ENCODE measurements around the gene OVAAL. TPM values are rescaled to one million over a fixed set of nuclear protein-coding genes. Genes with fewer than 3 reads are reported as not detected.

OVAAL gene
- total and polyA plus RNA-seq, 9 of the 15 experiments (the other 6 are each of a cell fraction or from before 2014, with no cell fraction given): 0.04 to 0.18 (median 0.08) TPM; not detected in 4

DNA sequence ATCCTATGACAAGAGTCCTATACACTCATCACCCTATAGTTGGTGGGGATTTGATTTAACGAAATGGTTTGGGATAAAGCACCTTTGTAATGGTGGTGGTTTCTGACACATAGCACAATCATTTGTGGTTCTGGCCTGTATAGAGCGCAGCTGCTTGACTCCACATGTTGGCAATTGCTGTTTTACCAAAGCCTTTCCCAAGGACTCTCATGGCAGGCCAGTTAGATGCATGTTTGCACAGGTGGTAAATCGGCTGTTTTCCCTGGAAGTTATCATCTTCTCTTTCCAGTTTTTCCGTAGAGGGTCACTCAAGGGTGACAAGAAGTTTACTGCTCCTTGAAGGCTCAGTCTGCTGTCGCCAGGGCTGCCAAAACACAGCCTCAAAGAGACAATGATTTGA, 56.0 kb downstream of the OVAAL start:
- FAIRE-seq: no peak
- WGBS (ENCODE audit: insufficient coverage, low coverage, missing lambda C conversion rate): 48% methylated on average over 5 of the region's 5 CpGs
- TF ChIP-seq, protein P1, sequence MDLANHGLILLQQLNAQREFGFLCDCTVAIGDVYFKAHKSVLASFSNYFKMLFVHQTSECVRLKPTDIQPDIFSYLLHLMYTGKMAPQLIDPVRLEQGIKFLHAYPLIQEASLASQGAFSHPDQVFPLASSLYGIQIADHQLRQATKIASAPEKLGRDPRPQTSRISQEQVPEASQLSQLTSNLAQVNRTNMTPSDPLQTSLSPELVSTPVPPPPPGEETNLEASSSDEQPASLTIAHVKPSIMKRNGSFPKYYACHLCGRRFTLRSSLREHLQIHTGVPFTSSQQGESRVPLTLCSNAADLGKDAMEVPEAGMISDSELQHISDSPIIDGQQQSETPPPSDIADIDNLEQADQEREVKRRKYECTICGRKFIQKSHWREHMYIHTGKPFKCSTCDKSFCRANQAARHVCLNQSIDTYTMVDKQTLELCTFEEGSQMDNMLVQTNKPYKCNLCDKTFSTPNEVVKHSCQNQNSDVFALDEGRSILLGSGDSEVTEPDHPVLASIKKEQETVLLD (IDR thresholded peaks at IDR 0.05): no peak
- no peak for TF ChIP-seq FOXA1 (IDR thresholded peaks at IDR 0.05; ENCODE audit: borderline replicate concordance)
- TF ChIP-seq, protein P2, sequence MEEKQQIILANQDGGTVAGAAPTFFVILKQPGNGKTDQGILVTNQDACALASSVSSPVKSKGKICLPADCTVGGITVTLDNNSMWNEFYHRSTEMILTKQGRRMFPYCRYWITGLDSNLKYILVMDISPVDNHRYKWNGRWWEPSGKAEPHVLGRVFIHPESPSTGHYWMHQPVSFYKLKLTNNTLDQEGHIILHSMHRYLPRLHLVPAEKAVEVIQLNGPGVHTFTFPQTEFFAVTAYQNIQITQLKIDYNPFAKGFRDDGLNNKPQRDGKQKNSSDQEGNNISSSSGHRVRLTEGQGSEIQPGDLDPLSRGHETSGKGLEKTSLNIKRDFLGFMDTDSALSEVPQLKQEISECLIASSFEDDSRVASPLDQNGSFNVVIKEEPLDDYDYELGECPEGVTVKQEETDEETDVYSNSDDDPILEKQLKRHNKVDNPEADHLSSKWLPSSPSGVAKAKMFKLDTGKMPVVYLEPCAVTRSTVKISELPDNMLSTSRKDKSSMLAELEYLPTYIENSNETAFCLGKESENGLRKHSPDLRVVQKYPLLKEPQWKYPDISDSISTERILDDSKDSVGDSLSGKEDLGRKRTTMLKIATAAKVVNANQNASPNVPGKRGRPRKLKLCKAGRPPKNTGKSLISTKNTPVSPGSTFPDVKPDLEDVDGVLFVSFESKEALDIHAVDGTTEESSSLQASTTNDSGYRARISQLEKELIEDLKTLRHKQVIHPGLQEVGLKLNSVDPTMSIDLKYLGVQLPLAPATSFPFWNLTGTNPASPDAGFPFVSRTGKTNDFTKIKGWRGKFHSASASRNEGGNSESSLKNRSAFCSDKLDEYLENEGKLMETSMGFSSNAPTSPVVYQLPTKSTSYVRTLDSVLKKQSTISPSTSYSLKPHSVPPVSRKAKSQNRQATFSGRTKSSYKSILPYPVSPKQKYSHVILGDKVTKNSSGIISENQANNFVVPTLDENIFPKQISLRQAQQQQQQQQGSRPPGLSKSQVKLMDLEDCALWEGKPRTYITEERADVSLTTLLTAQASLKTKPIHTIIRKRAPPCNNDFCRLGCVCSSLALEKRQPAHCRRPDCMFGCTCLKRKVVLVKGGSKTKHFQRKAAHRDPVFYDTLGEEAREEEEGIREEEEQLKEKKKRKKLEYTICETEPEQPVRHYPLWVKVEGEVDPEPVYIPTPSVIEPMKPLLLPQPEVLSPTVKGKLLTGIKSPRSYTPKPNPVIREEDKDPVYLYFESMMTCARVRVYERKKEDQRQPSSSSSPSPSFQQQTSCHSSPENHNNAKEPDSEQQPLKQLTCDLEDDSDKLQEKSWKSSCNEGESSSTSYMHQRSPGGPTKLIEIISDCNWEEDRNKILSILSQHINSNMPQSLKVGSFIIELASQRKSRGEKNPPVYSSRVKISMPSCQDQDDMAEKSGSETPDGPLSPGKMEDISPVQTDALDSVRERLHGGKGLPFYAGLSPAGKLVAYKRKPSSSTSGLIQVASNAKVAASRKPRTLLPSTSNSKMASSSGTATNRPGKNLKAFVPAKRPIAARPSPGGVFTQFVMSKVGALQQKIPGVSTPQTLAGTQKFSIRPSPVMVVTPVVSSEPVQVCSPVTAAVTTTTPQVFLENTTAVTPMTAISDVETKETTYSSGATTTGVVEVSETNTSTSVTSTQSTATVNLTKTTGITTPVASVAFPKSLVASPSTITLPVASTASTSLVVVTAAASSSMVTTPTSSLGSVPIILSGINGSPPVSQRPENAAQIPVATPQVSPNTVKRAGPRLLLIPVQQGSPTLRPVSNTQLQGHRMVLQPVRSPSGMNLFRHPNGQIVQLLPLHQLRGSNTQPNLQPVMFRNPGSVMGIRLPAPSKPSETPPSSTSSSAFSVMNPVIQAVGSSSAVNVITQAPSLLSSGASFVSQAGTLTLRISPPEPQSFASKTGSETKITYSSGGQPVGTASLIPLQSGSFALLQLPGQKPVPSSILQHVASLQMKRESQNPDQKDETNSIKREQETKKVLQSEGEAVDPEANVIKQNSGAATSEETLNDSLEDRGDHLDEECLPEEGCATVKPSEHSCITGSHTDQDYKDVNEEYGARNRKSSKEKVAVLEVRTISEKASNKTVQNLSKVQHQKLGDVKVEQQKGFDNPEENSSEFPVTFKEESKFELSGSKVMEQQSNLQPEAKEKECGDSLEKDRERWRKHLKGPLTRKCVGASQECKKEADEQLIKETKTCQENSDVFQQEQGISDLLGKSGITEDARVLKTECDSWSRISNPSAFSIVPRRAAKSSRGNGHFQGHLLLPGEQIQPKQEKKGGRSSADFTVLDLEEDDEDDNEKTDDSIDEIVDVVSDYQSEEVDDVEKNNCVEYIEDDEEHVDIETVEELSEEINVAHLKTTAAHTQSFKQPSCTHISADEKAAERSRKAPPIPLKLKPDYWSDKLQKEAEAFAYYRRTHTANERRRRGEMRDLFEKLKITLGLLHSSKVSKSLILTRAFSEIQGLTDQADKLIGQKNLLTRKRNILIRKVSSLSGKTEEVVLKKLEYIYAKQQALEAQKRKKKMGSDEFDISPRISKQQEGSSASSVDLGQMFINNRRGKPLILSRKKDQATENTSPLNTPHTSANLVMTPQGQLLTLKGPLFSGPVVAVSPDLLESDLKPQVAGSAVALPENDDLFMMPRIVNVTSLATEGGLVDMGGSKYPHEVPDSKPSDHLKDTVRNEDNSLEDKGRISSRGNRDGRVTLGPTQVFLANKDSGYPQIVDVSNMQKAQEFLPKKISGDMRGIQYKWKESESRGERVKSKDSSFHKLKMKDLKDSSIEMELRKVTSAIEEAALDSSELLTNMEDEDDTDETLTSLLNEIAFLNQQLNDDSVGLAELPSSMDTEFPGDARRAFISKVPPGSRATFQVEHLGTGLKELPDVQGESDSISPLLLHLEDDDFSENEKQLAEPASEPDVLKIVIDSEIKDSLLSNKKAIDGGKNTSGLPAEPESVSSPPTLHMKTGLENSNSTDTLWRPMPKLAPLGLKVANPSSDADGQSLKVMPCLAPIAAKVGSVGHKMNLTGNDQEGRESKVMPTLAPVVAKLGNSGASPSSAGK (IDR thresholded peaks at IDR 0.05): no peak
- TF ChIP-seq SP1 (CRISPR knock-in tag; IDR thresholded peaks at IDR 0.05): no peak
- TF ChIP-seq ZNF785 (CRISPR knock-in tag; IDR thresholded peaks at IDR 0.05): no peak
- no peak for TF ChIP-seq PRPF4 (IDR thresholded peaks at IDR 0.05; ENCODE audit: insufficient read depth, low read depth, low read length, poor library complexity, severe bottlenecking)
- TF ChIP-seq, protein P3, sequence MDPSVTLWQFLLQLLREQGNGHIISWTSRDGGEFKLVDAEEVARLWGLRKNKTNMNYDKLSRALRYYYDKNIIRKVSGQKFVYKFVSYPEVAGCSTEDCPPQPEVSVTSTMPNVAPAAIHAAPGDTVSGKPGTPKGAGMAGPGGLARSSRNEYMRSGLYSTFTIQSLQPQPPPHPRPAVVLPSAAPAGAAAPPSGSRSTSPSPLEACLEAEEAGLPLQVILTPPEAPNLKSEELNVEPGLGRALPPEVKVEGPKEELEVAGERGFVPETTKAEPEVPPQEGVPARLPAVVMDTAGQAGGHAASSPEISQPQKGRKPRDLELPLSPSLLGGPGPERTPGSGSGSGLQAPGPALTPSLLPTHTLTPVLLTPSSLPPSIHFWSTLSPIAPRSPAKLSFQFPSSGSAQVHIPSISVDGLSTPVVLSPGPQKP (CRISPR knock-in tag; IDR thresholded peaks at IDR 0.05): no peak
- no peak for TF ChIP-seq CBFA2T3 (IDR thresholded peaks at IDR 0.05)

More for the DNA sequence above, 56.0 kb downstream of the OVAAL start:
- Histone ChIP-seq H3K79me2 (ENCODE audit: control insufficient read depth, insufficient read depth, low read length) (no peaks in the 10 kb centered on the region), H3K9me1 (ENCODE audit: control insufficient read depth, insufficient read depth, low read length) (no peaks in the 10 kb centered on the region), H3K4me3 (no peak overlapping the region), H3K27ac (ENCODE audit: extremely low read depth, low read depth, low read length) (peak overlapping the region; percentile 18; the same call in 2 of the 3 replicates), H3K27me3 (ENCODE audit: control insufficient read depth in 2 of 2, insufficient read depth in 2 of 2, low read length in 2 of 2) (no peaks in the 10 kb centered on the region), H3K4me1 (replicated peaks in 1 of 2; ENCODE audit: control insufficient read depth in 2 of 2, insufficient read depth in 2 of 2, low read length in 2 of 2) (peaks cover 7 to 59% of the 10 kb centered on the region in 2 experiments), H2AFZ (ENCODE audit: low read depth, low read length) (peak overlapping the region; percentile 85), H3K36me3 (ENCODE audit: control insufficient read depth, insufficient read depth, low read length) (no peaks in the 10 kb centered on the region; the same call in 2 of the 3 replicates), H4K20me1 (replicated peaks; ENCODE audit: control insufficient read depth, insufficient read depth, low read length) (no peaks in the 10 kb centered on the region), H3K9me3 (replicated peaks; ENCODE audit: control insufficient read depth, insufficient read depth, low read depth, low read length) (no peaks in the 10 kb centered on the region), H3K9ac (ENCODE audit: insufficient read depth in 1 of 2, low read depth in 2 of 2, low read length in 2 of 2) (peak overlapping the region in 1 of 2 experiments; percentile 4; a peak in 1 of 4 replicates), H3K4me2 (ENCODE audit: insufficient read depth, low read length) (no peak overlapping the region)
- no peak for ATAC-seq
- CTCF ChIA-PET (ENCODE audit: low intra/inter-chr PET ratio): no interaction called here
- intact Hi-C loops (cut with micrococcal nuclease): no loop called here
- in situ Hi-C loops (cut with MboI): no loop called here
- DNase-seq (ENCODE audit: extremely low read depth in 1 of 4, low spot score in 3 of 4): no peak
- BruUV-seq (replicated peaks): no TSS peak
- POLR2A ChIA-PET: no interaction called here
